NCI-H2196 treated with DMSO at 0.1 percent for 48 hours (cell line): ENCODE data around the gene STRADA.
A peak's percentile ranks its signal among the peaks of the same experiment; 100 is the strongest.

Experiments
- DNase-seq: peaks from one replicate; lab custom pipeline; 2025; ENCODE audit not compliant: unreplicated experiment; lab: John Stamatoyannopoulos, UW

Gene STRADA

GRCh38 chr17:63741408-63742173 is at the start of gene STRADA:
TSS of gene STRADA (minus strand) at chr17:63741799. CDS start at chr17:63728369, 13,430 bp downstream.
- DNase-seq = peak; percentile 99

GRCh38 chr17:63790057-63790456 is 48.5 kb upstream of the STRADA start:
- DNase-seq = no peak

DNA sequence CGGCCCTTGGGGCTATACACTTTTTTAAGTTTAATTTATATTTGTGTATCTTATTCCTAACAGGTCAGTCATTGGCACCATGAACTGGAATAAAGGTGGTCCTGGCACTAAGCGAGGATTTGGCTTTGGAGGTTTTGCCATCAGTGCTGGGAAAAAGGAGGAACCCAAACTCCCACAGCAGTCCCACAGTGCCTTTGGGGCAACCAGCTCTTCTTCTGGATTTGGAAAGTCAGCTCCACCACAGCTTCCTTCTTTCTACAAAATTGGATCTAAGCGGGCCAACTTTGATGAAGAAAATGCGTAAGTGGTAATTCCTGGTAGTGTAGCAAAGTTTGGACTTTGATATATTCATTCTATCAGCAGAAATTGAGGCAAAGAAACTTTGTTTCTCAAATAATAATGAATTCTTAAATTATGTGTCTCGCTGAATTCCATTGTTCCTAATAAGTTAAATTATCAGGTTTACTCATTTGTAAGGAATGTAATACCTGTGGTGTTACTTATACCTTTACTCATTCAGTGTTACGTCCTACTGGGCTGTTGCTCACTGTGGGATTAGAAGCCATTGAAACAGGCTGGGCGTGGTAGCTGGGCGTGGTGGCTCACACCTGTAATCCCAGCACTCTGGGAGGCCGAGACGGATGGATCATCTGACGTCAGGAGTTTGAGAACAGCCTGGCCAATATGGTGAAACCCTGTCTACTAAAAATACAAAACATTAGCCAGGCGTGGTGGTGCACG is 45.5 kb upstream of the STRADA start:
- DNase-seq = no peak

DNA sequence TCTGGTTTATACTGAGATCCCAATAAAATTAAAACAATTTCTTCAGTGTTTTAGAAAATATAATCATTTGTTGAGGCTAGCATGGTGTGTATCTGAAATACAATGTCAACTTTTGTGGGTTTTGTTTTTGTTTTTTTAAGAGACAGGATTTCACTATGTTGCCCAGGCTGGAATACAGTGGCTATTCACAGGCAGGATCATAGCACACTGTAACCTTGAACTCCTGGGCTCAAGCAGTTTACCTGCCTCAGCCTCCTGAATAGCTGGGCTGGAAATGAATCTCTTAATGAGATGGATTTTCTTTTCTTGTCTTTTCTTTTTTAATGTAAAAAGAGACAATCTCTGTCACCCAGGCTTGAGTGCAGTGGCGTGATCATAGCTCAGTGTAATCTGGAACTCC is 44.5 kb upstream of the STRADA start:
- DNase-seq = no peak

- no peak for DNase-seq
These were observed 44.0 kb upstream of the STRADA start for GRCh38 chr17:63785556-63785955.

GRCh38 chr17:63783522-63783921 is 41.9 kb upstream of the STRADA start:
- no peak for DNase-seq

DNA sequence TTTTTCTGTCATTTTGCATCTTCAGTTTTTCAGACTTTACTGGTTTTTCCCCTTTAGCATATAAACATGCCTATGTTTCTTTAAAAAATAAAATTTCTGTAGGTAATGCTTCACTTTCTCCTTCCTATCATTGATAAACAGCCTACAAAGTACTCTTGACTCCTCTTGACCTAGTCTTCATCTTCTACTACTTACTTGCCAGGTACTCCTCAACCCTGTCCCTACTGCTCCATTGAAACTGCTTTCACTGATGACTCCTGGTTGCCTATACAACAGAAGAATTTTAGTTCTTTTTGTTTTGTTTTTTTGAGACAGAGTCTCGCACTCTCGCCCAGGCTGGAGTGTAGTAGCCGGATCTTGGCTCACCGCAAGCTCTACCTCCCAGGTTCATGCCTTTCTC is 39.3 kb upstream of the STRADA start:
- DNase-seq = no peak

DNA sequence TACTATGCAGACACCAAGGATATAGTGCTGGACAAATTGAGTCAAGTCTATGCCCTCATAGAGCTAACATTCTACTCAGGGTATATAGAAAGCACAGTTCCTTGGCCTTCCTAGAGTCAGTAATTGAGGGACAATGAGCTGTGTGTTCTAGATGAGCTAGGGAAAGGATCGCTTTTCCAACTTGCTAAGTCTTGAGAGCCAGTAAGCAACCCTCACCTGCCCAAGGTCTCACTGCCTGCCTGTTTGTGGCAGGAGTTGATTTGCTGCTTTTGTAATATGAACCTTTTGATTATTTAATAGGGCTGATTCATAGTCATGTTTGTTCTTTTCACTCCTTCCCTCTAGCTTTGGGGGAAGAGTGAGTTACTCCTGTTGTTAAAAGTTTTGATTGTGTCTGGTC is 38.9 kb upstream of the STRADA start:
- peak; percentile 32 for DNase-seq

GRCh38 chr17:63775420-63775819 is 33.8 kb upstream of the STRADA start:
- no peak for DNase-seq

- DNase-seq = no peak
These were observed 33.3 kb upstream of the STRADA start for GRCh38 chr17:63774969-63775265.

DNA sequence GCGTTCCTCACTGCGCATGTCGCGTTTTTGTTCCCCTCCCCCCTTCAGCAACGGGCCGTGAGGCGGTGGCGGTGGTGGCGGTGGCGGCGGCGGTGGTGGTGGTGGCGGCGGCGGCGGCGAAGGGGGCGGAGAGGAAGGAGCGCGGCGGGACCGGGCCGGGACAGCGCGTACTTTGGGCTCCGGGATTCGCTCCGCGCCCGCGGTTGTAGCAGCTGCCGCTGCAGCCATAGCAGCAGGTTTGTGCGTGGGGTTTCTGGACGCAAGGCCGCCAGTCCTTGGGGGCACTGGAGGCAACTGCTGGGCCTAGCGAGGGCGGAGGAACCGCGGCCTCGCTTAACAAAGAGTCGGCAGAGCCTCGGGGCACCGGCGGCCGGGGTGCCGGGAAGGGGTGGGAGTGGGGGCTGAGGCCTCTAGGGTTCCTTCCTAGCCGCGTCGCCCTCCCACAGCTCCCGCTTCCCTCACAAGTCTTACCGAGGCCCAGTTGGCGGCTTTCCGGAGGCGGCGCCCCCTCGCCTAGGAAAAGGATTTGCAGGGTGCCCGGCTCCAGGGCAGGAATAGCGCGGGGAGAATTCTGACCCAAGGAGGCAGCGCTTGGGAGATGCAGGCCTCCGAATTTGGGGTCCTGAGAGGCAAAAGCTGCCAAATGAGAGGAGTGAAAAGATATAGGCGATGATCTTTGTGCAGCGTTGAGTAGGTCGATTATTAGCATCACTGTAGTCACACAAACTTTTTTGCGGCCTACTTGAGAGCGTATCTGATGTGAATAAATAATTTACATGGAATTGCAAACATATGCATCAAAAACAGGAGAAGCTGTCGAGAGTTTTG is 32.8 kb upstream of the STRADA start, which contains the start of gene DDX42:
TSS of gene DDX42 (plus strand) at position 30 of the 828 bp plus-strand sequence. CDS start 12,880 bp downstream, outside the sequence.
- DNase-seq = no peak

GRCh38 chr17:63773272-63774140 is 31.9 kb upstream of the STRADA start, which contains the start of gene CCDC47:
TSS of gene CCDC47 (minus strand) at chr17:63773597. CDS start at chr17:63766175, 7,422 bp downstream.
- DNase-seq = peak; percentile 98

- no peak for DNase-seq
These were observed 31.2 kb upstream of the STRADA start for GRCh38 chr17:63772801-63773271.

DNA sequence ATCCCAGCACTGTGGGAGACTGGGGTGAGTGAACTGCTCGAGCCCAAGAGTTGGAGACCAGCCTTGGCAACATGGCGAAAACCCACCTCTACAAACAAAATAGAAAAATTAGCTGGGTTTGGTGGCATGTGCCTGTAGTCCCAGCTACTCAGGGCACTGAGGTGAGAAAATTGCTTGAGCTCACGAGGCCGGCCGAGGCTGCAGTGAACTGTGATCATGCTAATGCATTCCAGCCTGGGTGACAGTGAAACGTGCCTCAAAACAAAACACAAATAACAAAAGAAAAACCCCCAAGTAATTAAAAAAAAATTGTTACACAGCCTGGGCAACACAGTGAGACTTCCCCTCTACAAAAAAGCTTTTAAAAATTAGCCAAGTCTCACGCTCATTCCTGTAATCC is 26.8 kb upstream of the STRADA start:
- DNase-seq = no peak

DNA sequence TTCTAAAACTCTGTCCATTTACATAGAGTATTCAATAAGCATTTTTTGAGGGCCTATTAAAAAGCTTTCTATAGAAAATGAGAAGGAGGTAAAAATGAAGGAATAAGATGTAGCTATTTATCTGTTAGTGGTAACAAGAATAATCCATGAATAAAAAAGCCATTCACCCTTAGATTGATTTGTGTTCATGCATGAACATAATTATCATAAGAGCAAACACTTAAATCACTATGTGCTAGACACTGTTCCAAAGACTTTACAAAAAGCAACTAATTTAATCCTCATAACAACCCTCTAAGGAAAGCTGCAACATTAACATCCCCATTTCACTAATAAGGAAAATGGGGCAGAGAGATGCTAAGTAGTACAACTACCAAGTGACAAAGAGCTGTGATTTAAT is 25.2 kb upstream of the STRADA start:
- no peak for DNase-seq

GRCh38 chr17:63764716-63765115 is 23.1 kb upstream of the STRADA start:
- DNase-seq = no peak

- no peak for DNase-seq
These were observed 20.8 kb upstream of the STRADA start for GRCh38 chr17:63762161-63763078.

GRCh38 chr17:63760771-63761539 is 19.4 kb upstream of the STRADA start:
- DNase-seq = no peak

DNA sequence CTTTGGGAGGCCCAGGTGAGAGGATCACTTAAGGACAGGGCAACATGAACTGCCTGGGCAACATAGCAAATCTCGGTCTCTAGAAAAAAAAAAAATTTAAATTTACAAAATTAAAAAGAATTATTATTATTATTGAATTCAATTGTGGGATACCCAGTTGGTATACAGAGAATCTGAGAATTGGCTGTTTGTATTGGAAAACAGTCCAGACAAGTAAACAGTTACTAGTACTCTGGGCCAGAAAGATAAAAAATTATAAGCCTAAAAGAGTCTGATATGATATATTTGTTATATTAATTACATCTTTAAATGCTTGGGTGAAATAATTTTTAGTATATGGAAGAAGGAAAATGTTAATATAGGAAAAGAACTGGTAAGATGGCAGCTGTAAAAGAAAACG is 16.8 kb upstream of the STRADA start:
- DNase-seq = no peak
